SU-DHL-6 (cell line): Measurements from ENCODE around the gene FOXP4.

Experiments used
- CTCF ChIP-seq: fragments of 200-600 bp; sonication (generic); IDR thresholded peaks from one replicate; pipeline ENCODE4 v1.5.1; 2017; ENCODE audit warnings: antibody characterized with exemption, mild to moderate bottlenecking, low read length, moderate library complexity; ENCODE audit not compliant: insufficient read depth, poor library complexity, severe bottlenecking
- EZH2phosphoT487 ChIP-seq: fragments of 200-600 bp; sonication (generic), shearing (Covaris generic); conservative IDR thresholded peaks from 2 replicates; pipeline ENCODE4 v1.6.1; 2018; ENCODE audit warnings: mild to moderate bottlenecking, antibody characterized with exemption, low read length, moderate library complexity, mixed read lengths

DNA sequence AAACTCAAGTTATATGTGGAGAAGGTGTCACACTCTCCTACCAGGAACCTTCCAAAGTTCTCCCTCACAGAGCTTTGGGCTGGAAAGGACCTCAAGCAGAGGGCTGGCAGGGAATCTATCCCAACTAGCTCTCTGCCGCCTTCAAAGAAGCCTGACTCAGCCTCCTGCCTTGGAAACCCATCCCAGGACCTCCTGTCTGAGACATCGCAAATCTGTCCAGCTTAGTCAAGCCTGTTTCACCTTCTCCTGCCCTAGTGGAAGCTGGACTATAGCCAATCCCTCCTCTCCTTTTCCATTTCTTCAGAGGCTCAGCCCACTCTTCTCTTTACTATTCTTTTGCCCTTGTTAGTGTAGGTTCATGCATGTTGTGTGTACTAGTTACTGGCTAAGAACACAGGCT lies 48.2 kb upstream of the FOXP4 start:
- no peak for TF ChIP-seq CTCF
- no peak for TF ChIP-seq EZH2phosphoT487
